UCSD-AML1 (cell line): ENCODE measurements around the gene UTP11.

Experiments
- DNase-seq: peaks from one replicate; lab custom pipeline; 2025; ENCODE audit not compliant: unreplicated experiment; lab: John Stamatoyannopoulos, UW

Gene UTP11

GRCh38 chr1:38068220-38068979, 55.9 kb downstream of the UTP11 start:
- peak; percentile 24 for DNase-seq

- no peak for DNase-seq
Observed at GRCh38 chr1:38068980-38069340, 56.4 kb downstream of the UTP11 start.

GRCh38 chr1:38071312-38072256, 59.0 kb downstream of the UTP11 start:
- no peak for DNase-seq

- DNase-seq, result no peak
Observed at GRCh38 chr1:38072858-38073257, 60.3 kb downstream of the UTP11 start.

- DNase-seq, result no peak
Observed at GRCh38 chr1:38073534-38074301, 61.2 kb downstream of the UTP11 start.

GRCh38 chr1:38074302-38074677, 61.8 kb downstream of the UTP11 start:
- DNase-seq, result no peak
